Measurements from ENCODE around the gene EGLN3. TPM values are rescaled to one million over a fixed set of nuclear protein-coding genes. Genes with fewer than 3 reads are reported as not detected.

The EGLN3 gene
- polyA plus RNA-seq, 3 donors: 18.2 to 19.3 (median 18.7) TPM

DNA sequence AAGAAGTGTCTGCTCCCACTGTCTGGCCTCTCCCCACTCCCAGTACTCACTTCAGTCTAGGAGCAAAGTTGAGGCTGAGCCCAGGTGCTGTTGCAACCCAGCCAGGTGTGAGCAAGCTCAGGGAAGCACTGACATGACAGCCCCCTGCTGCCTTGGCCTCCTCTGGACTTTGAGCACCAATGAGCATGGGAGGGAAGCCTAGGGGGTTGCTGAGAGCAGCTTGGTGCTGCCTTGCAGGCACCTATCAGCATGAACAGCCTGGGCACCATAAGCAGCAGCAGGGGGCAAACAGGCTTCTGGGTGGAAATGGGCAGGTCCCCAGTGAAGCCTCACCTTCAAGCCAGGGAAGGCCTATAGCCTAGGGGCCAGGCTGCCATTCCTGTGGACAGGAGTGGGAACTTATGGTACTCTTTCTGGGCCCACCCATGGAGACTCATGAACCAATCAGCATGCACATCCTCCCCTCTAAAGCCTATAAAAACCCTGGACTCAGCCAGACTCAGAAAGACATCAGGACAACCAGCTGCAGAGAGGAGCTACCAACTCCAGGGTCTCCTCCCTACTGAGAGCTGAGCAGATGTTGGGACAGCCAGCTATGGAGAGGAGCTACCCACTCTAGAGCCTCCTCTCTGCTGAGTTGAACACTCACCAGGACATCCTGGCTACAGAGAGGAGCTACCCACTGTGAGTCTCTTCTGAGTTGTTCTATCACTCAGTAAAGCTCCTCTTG lies 49.3 kb downstream of the EGLN3 start:
- DNase-seq (ENCODE audit: extremely low read depth in 1 of 11, low read depth in 9 of 11, low spot score in 4 of 11): no peak

DNA sequence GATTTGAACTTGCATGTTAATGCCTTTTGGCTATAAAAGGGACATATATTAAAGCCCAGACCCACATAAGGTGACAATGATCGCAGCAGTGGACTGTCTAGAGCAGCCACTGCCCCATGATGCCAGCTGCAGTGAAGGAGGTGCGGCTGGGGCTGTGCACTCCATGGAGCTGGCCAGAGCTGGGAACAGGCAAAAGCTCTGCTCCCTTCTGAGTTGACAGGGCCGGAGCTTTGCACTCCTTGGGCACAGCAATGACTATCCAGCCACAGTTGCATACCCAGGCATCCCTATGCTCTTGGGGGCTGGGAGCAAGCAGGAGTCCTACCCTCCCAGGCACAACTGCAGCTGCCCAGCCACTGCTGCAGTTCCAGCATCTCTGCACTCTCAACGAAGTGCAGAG lies 50.2 kb downstream of the EGLN3 start:
- no peak for DNase-seq (ENCODE audit: extremely low read depth in 1 of 11, low read depth in 9 of 11, low spot score in 4 of 11)

DNA sequence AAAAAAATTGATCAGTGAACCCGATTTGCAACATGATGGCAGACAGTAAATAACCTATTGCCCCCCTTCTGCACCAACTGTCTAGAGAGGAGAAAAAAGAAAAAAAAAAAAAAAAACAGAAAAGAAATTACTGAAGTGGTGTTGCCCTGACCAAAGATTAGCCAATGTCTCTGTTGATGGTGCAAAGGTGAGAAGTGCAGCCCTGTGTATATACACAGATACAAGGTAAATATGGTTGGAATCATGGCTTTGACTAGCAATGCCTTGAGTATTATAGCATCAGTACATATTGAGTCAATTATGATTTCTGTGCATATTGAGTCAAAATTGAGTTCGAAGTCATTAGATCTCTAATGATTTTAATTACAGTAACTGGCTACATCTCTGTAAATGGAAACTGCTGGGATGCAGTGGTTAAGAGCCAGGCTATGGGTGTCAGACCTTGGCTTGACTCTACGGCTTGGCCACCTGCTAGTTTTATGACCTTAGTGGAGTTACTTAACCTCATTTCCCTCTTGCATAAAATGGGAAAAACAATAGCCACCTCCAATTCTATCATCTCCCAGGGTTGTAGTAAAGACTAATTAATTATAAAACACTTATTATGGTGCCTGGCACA lies 51.0 kb downstream of the EGLN3 start:
- DNase-seq (ENCODE audit: extremely low read depth in 1 of 11, low read depth in 9 of 11, low spot score in 4 of 11): no peak

DNA sequence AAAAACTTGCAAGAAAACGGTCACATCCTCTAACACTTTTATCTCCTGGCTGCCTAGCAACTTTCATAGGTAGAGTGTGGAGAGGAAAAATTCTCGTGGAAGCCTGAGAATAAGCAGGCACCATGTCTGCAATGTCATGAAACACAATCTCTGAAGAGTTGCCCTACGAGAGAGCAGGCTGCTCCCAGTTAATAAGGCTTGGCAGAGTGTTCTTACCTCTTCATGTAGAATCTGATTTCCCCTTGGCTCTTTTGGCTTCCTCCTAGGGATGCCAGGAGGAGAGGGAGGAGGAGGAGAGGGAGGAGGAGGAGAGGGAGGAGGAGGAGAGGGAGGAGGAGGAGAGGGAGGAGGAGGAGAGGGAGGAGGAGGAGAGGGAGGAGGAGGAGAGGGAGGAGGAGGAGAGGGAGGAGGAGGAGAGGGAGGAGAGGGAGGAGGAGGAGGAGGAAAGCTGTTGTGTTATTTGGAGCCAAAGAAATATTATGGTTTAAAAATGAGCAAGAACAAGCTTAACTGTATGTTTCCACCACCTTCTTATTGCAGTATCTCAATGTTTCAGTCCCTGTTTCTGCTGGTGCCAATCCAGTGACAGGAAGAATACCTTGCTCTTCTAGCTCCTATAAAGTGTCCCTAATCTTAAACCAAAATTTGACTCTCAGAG lies 52.9 kb downstream of the EGLN3 start:
- no peak for DNase-seq (ENCODE audit: extremely low read depth in 1 of 11, low read depth in 9 of 11, low spot score in 4 of 11)

DNA sequence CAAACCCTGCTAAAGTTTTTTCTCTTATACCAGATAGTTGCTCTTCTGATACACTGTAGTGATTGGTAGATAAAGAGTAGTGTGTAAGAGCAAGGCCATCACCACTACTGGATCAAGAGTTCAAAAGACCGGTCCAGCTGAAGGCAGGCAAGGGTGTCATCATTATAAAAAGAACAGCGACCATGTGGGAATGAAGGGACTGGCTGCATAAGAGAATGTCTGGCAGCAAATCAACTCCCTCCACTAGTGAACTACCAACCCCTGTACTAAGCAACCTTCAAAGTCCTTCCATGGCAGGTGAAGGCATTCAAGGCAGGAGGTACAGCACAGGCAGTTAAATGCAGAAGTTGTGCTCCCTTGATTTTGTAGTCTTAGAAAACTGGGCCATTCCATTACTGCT lies 53.5 kb downstream of the EGLN3 start:
- DNase-seq (ENCODE audit: extremely low read depth in 1 of 11, low read depth in 9 of 11, low spot score in 4 of 11): no peak

DNA sequence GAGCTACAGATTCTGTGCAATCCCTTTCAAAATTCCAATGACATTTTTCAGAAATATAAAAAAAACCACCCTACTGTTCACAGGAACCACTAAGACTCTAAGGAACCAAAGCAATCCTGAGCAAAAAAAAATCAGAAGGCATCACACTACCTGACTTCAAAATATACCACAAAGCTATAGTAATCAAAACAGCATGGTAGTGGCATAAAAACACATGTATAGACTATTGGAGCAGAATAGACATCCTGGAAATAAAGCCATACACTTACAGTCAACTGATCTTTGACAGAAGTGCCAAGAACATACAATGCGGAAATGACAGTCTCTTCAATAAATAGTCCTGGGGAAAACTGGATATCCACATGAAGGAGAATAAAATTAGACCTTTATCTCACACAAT lies 56.5 kb downstream of the EGLN3 start:
- no peak for DNase-seq (ENCODE audit: extremely low read depth in 1 of 11, low read depth in 9 of 11, low spot score in 4 of 11)

DNA sequence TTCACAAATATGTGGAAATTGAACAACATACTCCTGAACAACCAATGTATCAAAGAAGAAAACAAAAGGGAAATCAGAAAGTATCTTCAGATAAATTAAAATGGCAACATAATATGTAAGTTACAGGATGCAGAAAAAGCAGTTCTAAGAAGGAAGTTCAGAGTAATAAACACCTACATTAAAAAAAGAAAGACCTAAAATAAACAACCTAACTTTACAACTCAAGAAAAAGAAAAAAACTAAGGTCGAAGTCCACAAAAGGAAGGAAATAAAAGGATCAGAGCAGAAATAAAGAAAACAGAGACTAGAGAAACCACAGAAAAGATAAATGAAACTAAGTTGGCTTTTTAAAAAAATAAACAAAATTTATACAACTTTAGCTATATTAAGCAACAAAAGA lies 59.2 kb downstream of the EGLN3 start:
- DNase-seq (ENCODE audit: extremely low read depth in 1 of 11, low read depth in 9 of 11, low spot score in 4 of 11): no peak

DNA sequence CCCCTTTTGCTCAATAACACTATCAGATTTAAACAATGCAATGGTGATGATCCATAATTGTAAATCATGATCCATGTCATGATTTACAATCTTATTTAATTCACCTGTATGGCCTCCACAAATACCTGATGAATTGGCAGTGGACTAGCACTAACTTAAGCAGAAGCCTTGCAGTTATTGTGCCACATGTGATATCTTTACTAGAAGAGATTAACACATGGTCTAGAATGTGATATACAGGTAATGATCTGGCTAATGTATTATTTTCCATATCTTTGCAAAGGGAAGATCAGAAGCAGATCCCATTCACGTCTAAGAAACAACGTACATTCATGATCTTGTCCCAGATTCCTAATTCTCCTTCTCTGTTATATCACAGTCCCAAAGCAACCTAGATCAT lies 66.0 kb downstream of the EGLN3 start:
- DNase-seq (ENCODE audit: extremely low read depth in 1 of 11, low read depth in 9 of 11, low spot score in 4 of 11): no peak

DNA sequence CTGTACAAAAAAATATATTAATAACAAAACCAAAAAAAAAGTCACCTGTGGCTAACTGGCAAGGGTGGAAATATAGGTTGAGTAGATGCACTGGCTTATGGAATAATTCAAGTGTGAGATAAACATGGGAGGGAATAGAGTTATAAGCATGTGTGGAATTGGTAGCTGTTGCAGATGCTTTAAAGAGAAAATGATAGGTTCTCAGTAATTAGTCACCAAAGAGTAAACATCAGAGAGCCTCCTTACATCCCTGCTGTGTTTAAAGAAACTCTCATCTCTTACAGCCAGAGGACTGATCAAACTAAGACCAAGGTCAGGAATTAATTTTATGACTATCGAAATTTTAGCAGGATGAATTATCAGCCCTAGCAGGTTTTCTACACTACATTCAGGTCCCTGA lies 70.5 kb downstream of the EGLN3 start:
- no peak for DNase-seq (ENCODE audit: extremely low read depth in 1 of 11, low read depth in 9 of 11, low spot score in 4 of 11)

DNA sequence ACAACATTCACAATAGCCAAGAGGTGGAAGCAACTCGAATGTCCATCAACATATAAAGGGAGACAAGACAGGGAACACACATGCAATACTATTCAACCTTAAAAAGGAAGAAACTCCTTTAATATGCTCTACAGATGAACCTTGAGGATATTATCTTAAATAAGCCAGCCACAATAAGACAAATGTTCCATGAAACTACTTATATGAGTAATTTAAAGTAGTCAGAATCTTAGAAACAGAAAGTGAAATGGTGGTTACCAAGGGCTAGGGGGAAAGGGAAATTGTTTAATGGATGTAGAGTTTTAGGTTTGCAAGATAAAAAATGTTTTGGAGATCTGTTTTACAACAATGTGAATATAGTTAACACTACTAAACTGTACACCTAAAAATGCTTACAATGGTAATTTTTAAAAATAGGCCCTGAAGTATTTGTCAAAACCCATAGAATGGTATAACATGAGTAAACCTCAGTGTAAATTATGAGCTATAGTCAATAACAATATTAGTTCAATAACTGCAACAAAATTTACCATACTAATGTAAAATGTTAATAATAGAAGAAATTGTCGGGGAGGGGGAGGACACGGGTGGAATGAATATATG lies 71.1 kb downstream of the EGLN3 start:
- DNase-seq (ENCODE audit: extremely low read depth in 1 of 11, low read depth in 9 of 11, low spot score in 4 of 11): no peak

DNA sequence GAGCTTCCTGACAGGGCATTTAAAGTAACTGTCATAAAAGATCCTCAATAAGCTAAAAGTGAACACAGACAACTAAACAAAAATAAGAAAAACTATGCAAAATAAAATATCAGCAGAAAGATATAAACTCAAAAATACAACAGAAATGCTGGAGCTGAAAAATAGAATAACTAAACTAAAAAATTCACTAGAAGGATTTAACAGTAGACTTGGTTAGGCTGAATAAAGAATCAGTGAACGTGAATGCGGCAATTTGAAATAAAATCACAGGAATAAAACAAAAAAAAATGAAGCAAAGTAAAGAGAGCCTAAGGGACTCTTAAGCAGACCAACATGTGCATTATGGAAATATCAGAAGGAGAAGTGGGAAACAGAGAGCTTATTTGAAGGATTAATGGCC lies 74.6 kb downstream of the EGLN3 start:
- no peak for DNase-seq (ENCODE audit: extremely low read depth in 1 of 11, low read depth in 9 of 11, low spot score in 4 of 11)
